GM12872 (cell line): ENCODE data around the gene UBE3D.

ENCODE experiments used
- TF ChIP-seq, protein P1 (sequence below): IDR thresholded peaks from 3 replicates; pipeline ENCODE4 v1.5.1; 2011; ENCODE audit warnings: low read depth, mild to moderate bottlenecking, low read length, moderate library complexity; ENCODE audit not compliant: insufficient read depth

UBE3D gene

GRCh38 chr6:82869493-82869892 lies 196.1 kb downstream of the UBE3D start:
- TF ChIP-seq, protein P1, sequence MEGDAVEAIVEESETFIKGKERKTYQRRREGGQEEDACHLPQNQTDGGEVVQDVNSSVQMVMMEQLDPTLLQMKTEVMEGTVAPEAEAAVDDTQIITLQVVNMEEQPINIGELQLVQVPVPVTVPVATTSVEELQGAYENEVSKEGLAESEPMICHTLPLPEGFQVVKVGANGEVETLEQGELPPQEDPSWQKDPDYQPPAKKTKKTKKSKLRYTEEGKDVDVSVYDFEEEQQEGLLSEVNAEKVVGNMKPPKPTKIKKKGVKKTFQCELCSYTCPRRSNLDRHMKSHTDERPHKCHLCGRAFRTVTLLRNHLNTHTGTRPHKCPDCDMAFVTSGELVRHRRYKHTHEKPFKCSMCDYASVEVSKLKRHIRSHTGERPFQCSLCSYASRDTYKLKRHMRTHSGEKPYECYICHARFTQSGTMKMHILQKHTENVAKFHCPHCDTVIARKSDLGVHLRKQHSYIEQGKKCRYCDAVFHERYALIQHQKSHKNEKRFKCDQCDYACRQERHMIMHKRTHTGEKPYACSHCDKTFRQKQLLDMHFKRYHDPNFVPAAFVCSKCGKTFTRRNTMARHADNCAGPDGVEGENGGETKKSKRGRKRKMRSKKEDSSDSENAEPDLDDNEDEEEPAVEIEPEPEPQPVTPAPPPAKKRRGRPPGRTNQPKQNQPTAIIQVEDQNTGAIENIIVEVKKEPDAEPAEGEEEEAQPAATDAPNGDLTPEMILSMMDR = no peak

DNA sequence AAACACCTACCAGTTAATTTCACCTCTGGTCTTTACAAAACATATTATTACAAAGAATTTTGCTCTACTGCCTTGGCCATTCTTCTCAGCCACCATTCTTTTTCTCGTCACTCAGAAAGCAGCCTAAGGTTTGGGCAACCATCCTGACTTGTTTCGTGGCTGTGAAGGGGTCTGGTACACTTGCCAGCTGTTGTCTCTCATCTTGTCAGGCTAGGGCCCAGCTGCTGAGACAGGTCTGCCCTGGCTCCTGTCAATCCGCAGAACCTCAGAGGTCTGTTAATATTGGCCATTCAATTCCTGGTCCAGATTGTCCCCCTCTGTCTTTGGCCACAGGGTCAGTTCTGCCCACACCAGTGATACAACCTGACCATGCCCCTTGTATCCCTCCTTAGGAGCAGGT lies 197.7 kb downstream of the UBE3D start:
- TF ChIP-seq, protein P1 = no peak

GRCh38 chr6:82866446-82866845 lies 199.2 kb downstream of the UBE3D start:
- TF ChIP-seq, protein P1 = no peak

GRCh38 chr6:82865461-82865860 lies 200.2 kb downstream of the UBE3D start:
- TF ChIP-seq, protein P1 = no peak

GRCh38 chr6:82863781-82864180 lies 201.9 kb downstream of the UBE3D start:
- TF ChIP-seq, protein P1 = no peak

- TF ChIP-seq, protein P1 = no peak
Observed at GRCh38 chr6:82862543-82862942, 203.1 kb downstream of the UBE3D start.

DNA sequence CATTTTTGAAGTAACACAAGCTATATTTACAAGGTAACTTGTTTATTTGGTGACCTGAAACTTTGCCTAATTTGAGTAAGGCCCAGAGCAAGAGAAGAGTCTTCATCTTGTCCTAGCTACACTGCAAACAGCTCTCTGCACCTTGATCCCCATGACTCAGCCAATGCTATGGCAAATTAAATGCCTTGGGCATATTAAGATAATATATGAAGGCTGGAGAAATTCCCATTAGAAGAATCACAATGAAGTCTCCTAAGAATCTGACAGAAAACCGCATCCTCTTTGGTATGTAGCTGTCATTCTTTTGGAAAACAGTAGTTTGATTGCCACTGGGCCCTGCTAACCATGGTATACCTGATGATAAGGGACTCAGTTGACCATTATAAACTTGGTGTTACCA lies 204.5 kb downstream of the UBE3D start:
- TF ChIP-seq, protein P1 = no peak
